IMR-90 (cell line): ENCODE results near the gene ASMTL. TPM values are rescaled to one million over a fixed set of nuclear protein-coding genes. Genes with fewer than 3 reads are reported as not detected.
"Not testable (repeated sequence)": the region's sequence is repeated elsewhere in the genome, so short reads cannot be mapped to it uniquely, and the experiment has no call there.

ENCODE experiments used
- ATAC-seq: fragments of 200-7000 bp; cut with Tn5 transposase; 2 replicates; pipeline ENCODE4 v1.9.1; 2020; ENCODE audit warnings: low read depth, mild to moderate bottlenecking, moderate library complexity
- BruUV-seq: library from RNA; stranded (reverse); fragments of 400-500 nt; replicated peaks from 2 replicates; lab custom pipeline; 2021; lab: Mats Ljungman, UMichigan
- CTCF ChIA-PET: fragments of 300-600 bp; formaldehyde crosslinking; extraction: SDS; loops from one replicate; lab custom pipeline; 2021; ENCODE audit warnings: antibody characterized with exemption; lab: Yijun Ruan, JAX
- POLR2A ChIA-PET: fragments of 300-600 bp; sonication (Branson Sonifier 250); formaldehyde crosslinking; loops from one replicate; lab custom pipeline; 2022; ENCODE audit warnings: antibody characterized with exemption; ENCODE audit not compliant: unreplicated experiment; lab: Charles Lee
- DNase-seq: peaks from one replicate; pipeline ENCODE4 v3.0.0; 2013
- H2AFZ ChIP-seq: replicated peaks from 2 replicates; pipeline ENCODE3; 2013; ENCODE audit warnings: low read length, mild to moderate bottlenecking; ENCODE audit not compliant: poor library complexity
- H2AK5ac ChIP-seq: 2 replicates; pipeline ENCODE4 v1.6.1; 2013; ENCODE audit warnings: low read depth, low read length, inconsistent platforms
- H2AK9ac ChIP-seq: replicated peaks from 2 replicates; pipeline ENCODE3; 2013; ENCODE audit warnings: mild to moderate bottlenecking, low read depth, low read length, moderate library complexity; ENCODE audit not compliant: poor library complexity
- H2BK120ac ChIP-seq: 2 replicates; pipeline ENCODE4 v1.6.1; 2013; ENCODE audit warnings: low read depth, low read length, inconsistent platforms
- H2BK15ac ChIP-seq: 3 replicates; pipeline ENCODE4 v1.6.1; 2013; ENCODE audit warnings: low read depth, low read length, inconsistent platforms
- H2BK20ac ChIP-seq: 2 replicates; pipeline ENCODE4 v1.6.1; 2013; ENCODE audit warnings: low read depth, mild to moderate bottlenecking, inconsistent platforms, low read length, moderate library complexity
- H2BK5ac ChIP-seq: 2 replicates; pipeline ENCODE4 v1.6.1; 2013; ENCODE audit warnings: mild to moderate bottlenecking, low read depth, low read length, inconsistent platforms; ENCODE audit not compliant: poor library complexity, severe bottlenecking
- H3K14ac ChIP-seq: replicated peaks from 2 replicates; pipeline ENCODE4 v1.6.1; 2013; ENCODE audit warnings: low read depth, low read length, inconsistent platforms
- H3K18ac ChIP-seq: 2 replicates; pipeline ENCODE4 v1.6.1; 2013; ENCODE audit warnings: low read depth, low read length, control low read depth
- H3K23ac ChIP-seq: 2 replicates; pipeline ENCODE4 v1.6.1; 2013; ENCODE audit warnings: low read depth, low read length, inconsistent platforms
- H3K27ac ChIP-seq: 2 replicates; pipeline ENCODE4 v1.5.1; 2013; ENCODE audit warnings: mild to moderate bottlenecking, control low read depth, low read length; ENCODE audit not compliant: insufficient read depth
- H3K27me3 ChIP-seq: 2 replicates; pipeline ENCODE4 v1.6.1; 2013; ENCODE audit warnings: low read length; ENCODE audit not compliant: control insufficient read depth, insufficient read depth
- H3K36me3 ChIP-seq: 2 replicates; pipeline ENCODE4 v1.6.1; 2013; ENCODE audit warnings: low read length, mixed read lengths; ENCODE audit not compliant: control insufficient read depth, insufficient read depth
- H3K4ac ChIP-seq: 2 replicates; pipeline ENCODE4 v1.6.1; 2013; ENCODE audit warnings: low read depth, low read length, inconsistent platforms
- H3K4me1 ChIP-seq: 2 replicates; pipeline ENCODE4 v1.6.1; 2013; ENCODE audit warnings: low read length, mixed read lengths; ENCODE audit not compliant: control insufficient read depth, insufficient read depth
- H3K4me2 ChIP-seq: 2 replicates; pipeline ENCODE4 v1.6.1; 2013; ENCODE audit warnings: low read depth, mild to moderate bottlenecking, control low read depth, low read length, moderate library complexity
- H3K4me3 ChIP-seq: 2 replicates; pipeline ENCODE4 v1.5.1; 2013; ENCODE audit warnings: low read depth, mild to moderate bottlenecking, control low read depth, low read length, moderate library complexity; ENCODE audit not compliant: insufficient read depth
- H3K56ac ChIP-seq: 2 replicates; pipeline ENCODE4 v1.6.1; 2013; ENCODE audit warnings: low read length, inconsistent platforms; ENCODE audit not compliant: insufficient read depth; ENCODE audit errors: extremely low read depth
- H3K79me1 ChIP-seq, 2 experiments: 2 replicates each; pipeline ENCODE4 v1.6.1; 2013; ENCODE audit warnings: low read length in 2 of 2, inconsistent platforms in 1 of 2, low read depth in 1 of 2
- H3K9ac ChIP-seq: 2 replicates; pipeline ENCODE4 v1.6.1; 2013; ENCODE audit warnings: low read depth, low read length, control low read depth
- H3K9me1 ChIP-seq: 2 replicates; pipeline ENCODE4 v1.6.1; 2013; ENCODE audit warnings: low read length, inconsistent platforms; ENCODE audit not compliant: insufficient read depth
- H3K9me3 ChIP-seq: 2 replicates; pipeline ENCODE4 v1.6.1; 2013; ENCODE audit warnings: low read length; ENCODE audit not compliant: control insufficient read depth, insufficient read depth
- H4K20me1 ChIP-seq: 2 replicates; pipeline ENCODE4 v1.6.1; 2013; ENCODE audit warnings: low read length, inconsistent platforms; ENCODE audit not compliant: insufficient read depth
- H4K5ac ChIP-seq: 2 replicates; pipeline ENCODE4 v1.6.1; 2013; ENCODE audit warnings: mild to moderate bottlenecking, low read depth, low read length, control low read depth
- H4K8ac ChIP-seq, 2 experiments: 2 replicates each; pipeline ENCODE4 v1.6.1; 2013; ENCODE audit warnings: low read depth in 2 of 2, low read length in 2 of 2, control low read depth in 1 of 2, inconsistent platforms in 1 of 2
- H4K91ac ChIP-seq: 2 replicates; pipeline ENCODE4 v1.6.1; 2013; ENCODE audit warnings: low read depth, low read length, inconsistent platforms; ENCODE audit not compliant: insufficient read depth
- WGBS, 2 experiments: methylation state at CpG; one replicate each; pipeline versions ENCODE4 v1.1.5 to v1.1.7; 2013; ENCODE audit warnings: missing lambda C conversion rate in 2 of 2; ENCODE audit not compliant: insufficient read length in 1 of 2; ENCODE audit errors: extremely low coverage in 2 of 2; 5-methylcytosine and 5-hydroxymethylcytosine counted together
- dilution Hi-C: fragments of 300-500 bp; cut with HindIII; formaldehyde crosslinking; loops from one replicate; pipeline ENCODE4 v1.14.3; 2018; ENCODE audit warnings: low sequenced_read_pairs; ENCODE audit not compliant: unreplicated experiment
- in situ Hi-C: fragments of 300-500 bp; cut with MboI; formaldehyde crosslinking; loops from 3 replicates; pipeline ENCODE4 v1.14.3; 2019; ENCODE audit warnings: low sequenced_read_pairs, inconsistent platforms, mixed read lengths
- intact Hi-C: fragments of 100-400 bp; cut with micrococcal nuclease; formaldehyde crosslinking; loops from 2 replicates; pipeline ENCODE4 v1.10.0; 2022
- polyA plus RNA-seq, 3 experiments: library from polyadenylated mRNA; depleted of rRNA; stranded (reverse); fragments of >200 nt; gene quantifications; 2 replicates each; pipeline ENCODE4 v1.2.3, GENCODE V29; 2012; ENCODE audit warnings: low replicate concordance in 1 of 3
- total RNA-seq: library from RNA; depleted of rRNA; stranded (reverse); fragments of >200 nt; gene quantifications from 2 replicates; pipeline ENCODE4 v1.2.3, GENCODE V29; 2012

Gene ASMTL
- total and polyA plus RNA-seq, 2 of the 4 experiments (the other 2 are of a cell fraction) = 13.4 to 33.4 TPM

DNA sequence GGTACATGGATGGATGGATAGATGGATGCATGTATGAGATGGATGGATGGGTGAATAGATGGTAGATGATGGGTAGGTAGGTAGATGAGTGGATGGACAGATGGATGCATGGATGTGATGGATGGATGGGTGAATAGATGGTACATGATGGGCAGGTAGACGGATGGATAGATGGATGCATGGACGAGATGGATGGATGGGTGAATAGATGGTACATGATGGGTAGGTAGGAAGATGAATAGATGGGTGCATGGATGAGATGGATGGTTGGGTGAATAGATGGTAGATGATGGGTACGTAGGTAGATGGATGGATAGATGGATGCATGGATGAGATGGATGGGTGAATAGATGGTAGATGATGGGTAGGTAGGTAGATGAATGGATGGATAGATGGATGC is 48.8 kb downstream of the ASMTL start:
- intact Hi-C loops, H2BK120ac ChIP-seq, H2AK9ac ChIP-seq, H3K9me3 ChIP-seq, H3K9me1 ChIP-seq, H3K23ac ChIP-seq, H3K14ac ChIP-seq, dilution Hi-C loops, BruUV-seq, H2AK5ac ChIP-seq, H3K4ac ChIP-seq, H3K56ac ChIP-seq, H4K20me1 ChIP-seq, H4K8ac ChIP-seq, POLR2A ChIA-PET, H2AFZ ChIP-seq, H3K79me1 ChIP-seq, H3K9ac ChIP-seq, H3K4me3 ChIP-seq, H3K4me1 ChIP-seq, ATAC-seq, H4K5ac ChIP-seq, CTCF ChIA-PET, H3K4me2 ChIP-seq, H2BK15ac ChIP-seq, H3K18ac ChIP-seq, H3K27me3 ChIP-seq, H3K27ac ChIP-seq, H2BK20ac ChIP-seq, DNase-seq, in situ Hi-C loops, H4K91ac ChIP-seq: not testable (repeated sequence)
- peak overlapping the region; percentile 50 for H2BK5ac ChIP-seq
- H3K36me3 ChIP-seq = peaks cover 26% of the 10 kb centered on the region
- 100% methylated on average over 1 to 3 of the region's 3 CpGs for WGBS, 2 experiments
